GM21786 (cell line): ENCODE measurements around the gene TES.
A peak's percentile ranks its signal among the peaks of the same experiment; 100 is the strongest.
"Not testable (repeated sequence)": the region's sequence is repeated elsewhere in the genome, so short reads cannot be mapped to it uniquely, and the experiment has no call there.

Source experiments
- ATAC-seq: cut with Tn5 transposase; IDR thresholded peaks from one replicate; pipeline ENCODE4 v1.9.1; 2021; ENCODE audit not compliant: unreplicated experiment

TES gene

GRCh38 chr7:116210345-116211005, at the start of gene TES:
Gene TES (plus strand): TSS chr7:116210539. CDS start chr7:116210708, 169 bp downstream.
- ATAC-seq = peak; percentile 80

GRCh38 chr7:116161728-116162127, 48.6 kb upstream of the TES start:
- no peak for ATAC-seq

- ATAC-seq = peak; percentile 40
Measured at GRCh38 chr7:116162254-116162653, 48.1 kb upstream of the TES start.

- no peak for ATAC-seq
Measured at GRCh38 chr7:116162992-116163391, 47.3 kb upstream of the TES start.

DNA sequence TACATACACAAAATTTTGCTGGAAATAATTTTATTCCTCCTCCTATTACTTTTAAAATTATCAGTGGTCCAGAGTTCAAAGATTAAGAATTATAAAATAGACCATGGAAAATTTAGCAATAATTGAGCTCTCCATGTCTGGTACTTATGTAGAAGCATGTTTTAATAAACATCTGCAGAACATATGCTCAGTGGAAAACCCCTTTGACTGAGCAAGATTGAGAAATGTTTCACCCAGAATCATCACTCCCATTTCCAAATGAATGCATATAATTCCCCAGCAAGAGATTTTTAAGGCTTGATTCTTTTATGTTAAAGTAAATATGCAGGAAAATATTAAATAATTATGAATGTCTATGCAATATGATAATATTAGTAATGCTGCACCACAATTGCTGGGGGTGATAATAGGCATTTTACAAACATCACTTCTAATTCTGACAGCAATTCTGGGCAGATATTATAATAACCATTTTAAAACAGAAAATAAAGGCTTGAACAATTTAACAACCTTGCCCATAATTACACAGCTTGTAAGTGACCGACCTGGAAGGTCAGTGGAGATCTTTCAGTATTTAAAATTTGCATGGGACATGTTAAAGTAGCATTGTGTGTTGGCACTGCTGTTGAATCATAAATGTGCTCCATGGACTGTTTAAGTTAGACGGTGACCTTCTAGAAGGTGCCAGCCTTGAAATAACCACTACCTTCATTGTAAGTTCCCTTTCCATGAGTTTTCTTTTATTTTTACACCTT, 45.6 kb upstream of the TES start:
- ATAC-seq = no peak

- ATAC-seq = peak; percentile 56
Measured at GRCh38 chr7:116165717-116166116, 44.6 kb upstream of the TES start.

DNA sequence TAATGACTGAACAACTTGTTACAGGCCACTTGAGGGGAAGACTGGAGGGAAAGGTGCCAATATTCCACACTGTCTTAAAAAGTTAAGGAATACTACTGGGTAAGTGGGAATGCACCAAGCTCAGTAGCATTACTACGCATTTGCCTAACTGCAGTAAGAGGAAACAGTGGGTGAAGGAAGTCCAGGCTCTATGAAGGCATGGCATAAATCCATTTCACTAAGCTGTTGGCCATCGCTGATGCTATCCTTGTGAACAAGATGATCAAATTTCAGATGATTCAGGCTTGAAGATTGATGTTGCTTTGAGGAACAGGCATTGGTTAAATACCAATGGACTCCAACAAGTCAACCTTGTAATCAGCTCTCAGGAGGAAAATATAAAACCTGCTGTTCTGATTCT, 44.2 kb upstream of the TES start:
- no peak for ATAC-seq

DNA sequence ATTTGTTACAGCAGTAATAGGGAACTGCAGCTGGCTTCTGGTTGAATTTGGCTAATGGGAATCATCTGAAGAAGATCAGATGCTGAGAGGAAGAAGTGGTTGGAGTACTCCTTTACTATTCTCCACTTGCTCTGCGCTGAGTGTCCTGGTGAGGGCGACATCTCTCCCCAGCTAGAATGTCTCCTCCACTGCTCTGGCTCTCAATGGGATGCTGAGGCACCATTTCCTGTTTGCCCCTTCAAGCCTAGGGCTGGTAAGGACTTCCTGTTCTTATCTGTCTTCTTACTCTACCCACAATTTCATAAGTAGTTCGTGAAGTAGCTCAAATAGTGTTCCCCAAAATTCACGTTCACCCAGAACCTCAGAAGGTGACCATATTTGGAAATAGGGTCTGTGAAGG, 43.2 kb upstream of the TES start:
- no peak for ATAC-seq

- ATAC-seq = no peak
Measured at GRCh38 chr7:116169060-116169459, 41.3 kb upstream of the TES start.

GRCh38 chr7:116170180-116170579, 40.2 kb upstream of the TES start:
- ATAC-seq = no peak

DNA sequence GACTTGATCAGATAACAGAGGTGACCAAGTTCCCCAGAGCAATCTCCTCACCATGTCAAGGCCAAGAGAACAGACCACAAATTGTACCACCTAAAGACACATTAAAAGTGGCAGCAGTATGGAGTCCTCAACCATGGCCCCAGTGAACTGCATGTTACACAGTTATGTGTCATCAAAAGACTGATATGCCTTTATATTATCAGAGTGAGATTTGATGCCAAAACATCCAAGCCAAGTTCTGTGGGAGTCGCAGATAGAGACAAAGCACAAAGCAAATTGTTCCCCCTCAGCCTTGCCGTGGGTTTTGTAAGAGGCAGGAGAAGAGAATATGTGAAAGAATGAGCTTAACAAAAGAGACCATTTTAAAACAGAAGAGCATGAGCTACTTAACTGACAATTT, 39.2 kb upstream of the TES start:
- ATAC-seq = no peak

DNA sequence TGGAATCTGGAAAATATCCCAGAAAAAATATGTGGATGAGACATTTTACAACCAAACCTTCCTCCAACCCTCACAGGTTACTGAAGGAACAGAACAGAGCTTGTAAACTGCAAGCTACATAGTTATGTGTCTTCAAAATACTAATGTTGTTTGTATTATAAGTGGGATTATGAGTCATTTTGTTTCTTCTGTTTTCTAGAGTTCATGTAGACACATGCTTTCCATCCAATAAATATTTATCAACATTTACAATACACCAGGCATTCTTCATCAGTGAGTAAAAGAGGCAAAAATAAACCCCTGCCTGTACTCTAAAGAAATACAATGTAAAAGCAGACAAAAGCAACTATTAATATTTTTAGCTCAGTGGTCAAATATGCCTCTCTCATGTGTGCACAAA, 38.0 kb upstream of the TES start:
- ATAC-seq = no peak

DNA sequence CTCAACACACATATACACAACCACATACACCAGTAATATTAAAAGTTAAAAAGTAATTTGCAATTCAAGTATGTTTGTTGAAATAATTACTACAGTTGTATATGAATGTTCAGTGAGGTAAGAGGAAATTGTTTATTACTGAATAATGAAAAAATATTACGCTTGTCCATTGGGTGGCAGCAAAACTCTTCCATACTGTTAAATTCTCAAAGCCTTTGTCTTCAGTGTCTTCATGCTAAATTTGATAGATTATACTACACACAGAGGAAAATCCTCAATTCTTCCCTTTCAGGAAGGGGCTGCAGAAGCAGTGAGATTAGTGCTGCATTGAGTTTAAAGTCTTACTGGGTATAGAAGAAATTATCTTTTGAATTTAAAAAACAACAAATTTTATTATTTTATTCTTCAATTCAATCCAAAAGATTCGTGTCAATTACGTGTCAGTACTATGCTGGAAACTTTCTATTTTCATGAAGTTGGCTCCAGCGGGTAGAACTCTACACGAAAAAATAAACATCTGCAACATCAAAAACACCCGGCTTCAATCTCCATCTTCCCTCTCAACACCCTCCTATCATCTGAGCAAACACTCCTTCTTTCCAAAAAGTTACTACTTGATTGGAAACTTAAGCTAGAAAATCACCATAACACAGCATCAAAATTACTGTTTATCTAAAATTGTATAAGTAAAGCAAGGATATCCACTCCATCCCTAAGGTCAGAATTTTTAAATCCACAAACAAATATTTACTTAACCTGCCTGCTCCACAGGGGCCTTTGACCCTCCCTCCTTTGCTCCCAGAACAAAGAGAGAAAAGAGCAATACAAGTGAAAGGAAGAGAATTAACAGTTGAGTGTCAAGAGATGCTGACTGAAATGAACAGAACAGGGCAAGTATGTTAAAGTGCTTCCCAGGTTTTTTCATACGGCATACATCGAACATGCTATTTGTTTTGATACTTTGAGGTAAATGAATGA, 37.0 kb upstream of the TES start:
- no peak for ATAC-seq

GRCh38 chr7:116175095-116175494, 35.2 kb upstream of the TES start:
- ATAC-seq = not testable (repeated sequence)

DNA sequence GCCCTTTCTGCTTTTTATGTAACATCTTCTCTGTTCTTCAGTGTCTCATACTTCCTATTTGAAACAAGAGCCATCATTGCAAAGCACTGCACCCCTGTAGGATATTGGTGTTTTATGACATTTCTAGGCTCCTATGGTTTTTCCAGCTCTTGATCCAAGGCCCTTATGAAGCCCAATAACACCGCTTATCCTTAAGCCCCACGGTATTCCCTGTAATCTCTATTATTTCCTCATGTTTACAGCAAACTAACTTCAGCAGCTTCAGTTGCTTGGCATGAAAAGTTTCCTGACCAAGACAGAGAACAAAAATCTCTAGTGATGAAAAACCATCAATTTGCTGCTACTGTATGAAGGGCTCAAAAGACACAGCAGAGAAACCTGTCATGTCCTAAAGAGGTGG, 34.1 kb upstream of the TES start:
- ATAC-seq = no peak

DNA sequence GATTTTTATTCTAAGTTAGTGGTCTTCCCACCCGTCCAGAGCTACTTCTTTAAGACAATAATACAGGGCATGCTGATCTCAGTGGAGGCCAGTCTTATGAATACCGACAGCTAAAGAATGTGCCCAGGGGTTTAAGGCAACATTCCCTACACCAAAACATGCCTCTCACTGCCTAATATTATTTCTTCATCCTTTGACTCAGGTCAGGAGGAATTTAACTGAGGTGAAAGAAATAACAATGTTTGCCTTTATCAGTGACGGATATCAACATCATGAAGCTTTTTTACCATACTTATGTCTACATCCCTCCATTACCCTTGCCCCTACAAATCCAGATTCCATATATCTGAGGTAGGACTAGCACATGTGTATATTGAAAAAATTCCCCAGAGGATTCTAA, 33.3 kb upstream of the TES start:
- ATAC-seq = no peak

- peak; percentile 86 for ATAC-seq
Measured at GRCh38 chr7:116180302-116180701, 30.0 kb upstream of the TES start.

GRCh38 chr7:116182023-116182422, 28.3 kb upstream of the TES start:
- ATAC-seq = no peak

GRCh38 chr7:116185450-116185849, 24.9 kb upstream of the TES start:
- ATAC-seq = no peak

GRCh38 chr7:116185956-116186355, 24.4 kb upstream of the TES start:
- ATAC-seq = no peak

- no peak for ATAC-seq
Measured at GRCh38 chr7:116187400-116187799, 22.9 kb upstream of the TES start.
